ENCODE results near the gene DKC1. TPM values are rescaled to one million over a fixed set of nuclear protein-coding genes. Genes with fewer than 3 reads are reported as not detected.

The DKC1 gene
- total RNA-seq, 3 donors from 2014 or later, result 29.4 to 36.0 (median 31.7) TPM

- ATAC-seq (no peak), DNase-seq (peak in 2 of 3 donors; percentile 38 to 44)
- Histone ChIP-seq H3K9me3 (no peaks in the 10 kb centered on the region), H3K36me3 (ENCODE audit: low read depth) (no peaks in the 10 kb centered on the region), H3K4me1 (ENCODE audit: low read depth) (no peaks in the 10 kb centered on the region), H3K4me3 (no peak overlapping the region)
- TF ChIP-seq CTCF (IDR thresholded peaks at IDR 0.05), result no peak
- intact Hi-C loops (cut with DNase I, micrococcal nuclease), result no loop called here
Observed at GRCh38 chrX:154761977-154762536, 607 bp upstream of the DKC1 start.

- no peak overlapping the region for H3K4me3 ChIP-seq
Observed at GRCh38 chrX:154774622-154775021, 12.0 kb downstream of the DKC1 start.

GRCh38 chrX:154775419-154776349 lies 13.0 kb downstream of the DKC1 start:
- no peak for TF ChIP-seq CTCF (IDR thresholded peaks at IDR 0.05)
- Histone ChIP-seq H3K36me3 (ENCODE audit: low read depth) (no peaks in the 10 kb centered on the region), H3K4me1 (ENCODE audit: low read depth) (no peaks in the 10 kb centered on the region), H3K4me3 (no peak overlapping the region), H3K9me3 (no peaks in the 10 kb centered on the region)
- DNase-seq (no peak), ATAC-seq (no peak)
- intact Hi-C loops (cut with DNase I, micrococcal nuclease), result no loop called here

More at GRCh38 chrX:154774622-154775021, 12.0 kb downstream of the DKC1 start:
- no peaks in the 10 kb centered on the region for H3K36me3 ChIP-seq (ENCODE audit: low read depth)
- ATAC-seq, result no peak
- no peak for TF ChIP-seq CTCF (IDR thresholded peaks at IDR 0.05)
- intact Hi-C loops (cut with DNase I, micrococcal nuclease), result no loop called here
- no peaks in the 10 kb centered on the region for H3K4me1 ChIP-seq (ENCODE audit: low read depth)
- DNase-seq, result no peak
- no peaks in the 10 kb centered on the region for H3K9me3 ChIP-seq

GRCh38 chrX:154776753-154777152 lies 14.1 kb downstream of the DKC1 start:
- Histone ChIP-seq H3K9me3 (no peaks in the 10 kb centered on the region), H3K4me3 (no peak overlapping the region), H3K36me3 (ENCODE audit: low read depth) (no peaks in the 10 kb centered on the region), H3K4me1 (ENCODE audit: low read depth) (no peaks in the 10 kb centered on the region)
- intact Hi-C loops (cut with DNase I, micrococcal nuclease), result no loop called here
- no peak for TF ChIP-seq CTCF (IDR thresholded peaks at IDR 0.05)
- no peak for DNase-seq
- no peak for ATAC-seq

GRCh38 chrX:154779261-154779660 lies 16.6 kb downstream of the DKC1 start:
- no peaks in the 10 kb centered on the region for H3K4me1 ChIP-seq (ENCODE audit: low read depth)
- no peaks in the 10 kb centered on the region for H3K36me3 ChIP-seq (ENCODE audit: low read depth)
- intact Hi-C loops (cut with DNase I, micrococcal nuclease), result no loop called here
- ATAC-seq (no peak), DNase-seq (no peak)
- no peak overlapping the region for H3K4me3 ChIP-seq
- H3K9me3 ChIP-seq, result no peaks in the 10 kb centered on the region
- TF ChIP-seq CTCF (IDR thresholded peaks at IDR 0.05), result no peak

All from mucosa of descending colon (tissue), 3 donors.